GM12878 (cell line): ENCODE measurements around the gene SNCG. TPM values are rescaled to one million over a fixed set of nuclear protein-coding genes. Genes with fewer than 3 reads are reported as not detected.

ENCODE experiments used
- ATAC-seq: fragments of 200-7000 bp; cut with Tn5 transposase; 3 replicates; pipeline ENCODE4 v1.9.1; 2020; ENCODE audit warnings: mild to moderate bottlenecking, moderate library complexity
- BruUV-seq: library from RNA; stranded (reverse); fragments of 400-500 nt; replicated peaks from 2 replicates; lab custom pipeline; 2021; lab: Mats Ljungman, UMichigan
- CTCF ChIA-PET: fragments of 300-600 bp; sonication (Branson Sonifier 250); formaldehyde crosslinking; extraction: SDS; loops from one replicate; lab custom pipeline; 2021; ENCODE audit warnings: inconsistent platforms; lab: Yijun Ruan, JAX
- POLR2A ChIA-PET: fragments of 350-600 bp; formaldehyde crosslinking; extraction: SDS; loops from one replicate; lab custom pipeline; 2021; ENCODE audit warnings: inconsistent platforms; lab: Charles Lee
- RAD21 ChIA-PET: fragments of 300-600 bp; sonication (Branson Sonifier 250); formaldehyde crosslinking; loops from one replicate; lab custom pipeline; 2023; ENCODE audit warnings: antibody characterized with exemption; ENCODE audit not compliant: unreplicated experiment; lab: Charles Lee
- SMC1A ChIA-PET: fragments of 300-600 bp; sonication (Branson Sonifier 250); formaldehyde crosslinking; loops from one replicate; lab custom pipeline; 2023; ENCODE audit not compliant: unreplicated experiment, uncharacterized antibody; lab: Charles Lee
- DNase-seq: peaks from one replicate; pipeline ENCODE4 v3.0.0-alpha.2; 2011; ENCODE audit warnings: low read depth, low spot score
- FAIRE-seq: peaks from 3 replicates; lab custom pipeline; 2011; peaks lifted over from hg19 to GRCh38; lab: Jason Lieb, UNC
- H2AFZ ChIP-seq: 2 replicates; pipeline ENCODE4 v1.6.0; 2011; ENCODE audit warnings: low read depth, low read length, control low read depth; ENCODE audit not compliant: control insufficient read depth
- H3K27ac ChIP-seq: 2 replicates; pipeline ENCODE4 v1.5.1; 2011; ENCODE audit warnings: control low read depth; ENCODE audit not compliant: control insufficient read depth, insufficient read depth
- H3K27me3 ChIP-seq, 2 experiments: replicated peaks in 1 of 2; 2 replicates each; pipeline versions ENCODE4 v1.6.0 to v1.6.1; 2011; ENCODE audit warnings: low read length in 1 of 2; ENCODE audit not compliant: control insufficient read depth in 2 of 2, insufficient read depth in 2 of 2
- H3K36me3 ChIP-seq, 2 experiments: 2 replicates each; pipeline ENCODE4 v1.5.1; 2011; ENCODE audit warnings: low read length in 1 of 2; ENCODE audit not compliant: control insufficient read depth in 2 of 2, insufficient read depth in 2 of 2
- H3K4me1 ChIP-seq: 2 replicates; pipeline ENCODE4 v1.6.1; 2011; ENCODE audit warnings: mild to moderate bottlenecking, low read length, moderate library complexity, mixed read lengths; ENCODE audit not compliant: control insufficient read depth, insufficient read depth
- H3K4me2 ChIP-seq: 2 replicates; pipeline ENCODE4 v1.6.0; 2011; ENCODE audit warnings: control low read depth; ENCODE audit not compliant: control insufficient read depth, insufficient read depth
- H3K4me3 ChIP-seq: fragments of 200-600 bp; sonication (generic); 2 replicates; pipeline ENCODE4 v1.5.1; 2016
- H3K79me2 ChIP-seq: 2 replicates; pipeline ENCODE4 v1.6.0; 2011; ENCODE audit warnings: low read length; ENCODE audit not compliant: control insufficient read depth, insufficient read depth
- H3K9ac ChIP-seq: 2 replicates; pipeline ENCODE4 v1.8.0; 2011; ENCODE audit warnings: low read length, control low read depth, mixed read lengths; ENCODE audit not compliant: control insufficient read depth, insufficient read depth
- H3K9me3 ChIP-seq: replicated peaks from 3 replicates; pipeline ENCODE4 v1.5.1; 2011; ENCODE audit warnings: mild to moderate bottlenecking, low read length; ENCODE audit not compliant: control insufficient read depth, insufficient read depth
- H4K20me1 ChIP-seq: 2 replicates; pipeline ENCODE4 v1.6.0; 2011; ENCODE audit not compliant: control insufficient read depth, insufficient read depth
- CBX3 ChIP-seq: fragments of 200-600 bp; sonication (generic); IDR thresholded peaks from 2 replicates; pipeline ENCODE4 v1.6.1; 2016; ENCODE audit warnings: low read depth, borderline replicate concordance
- ETV6 ChIP-seq, 2 experiments: fragments of 450-650 bp in 1 of 2; IDR thresholded peaks in 1 of 2; conservative IDR thresholded peaks in 1 of 2; 2 replicates each; pipeline ENCODE4 v1.6.1; 2014; ENCODE audit warnings: antibody characterized with exemption in 1 of 2, borderline replicate concordance in 1 of 2, low read depth in 1 of 2, mild to moderate bottlenecking in 1 of 2, moderate library complexity in 1 of 2
- EZH2 ChIP-seq: IDR thresholded peaks from 2 replicates; pipeline ENCODE4 v1.6.1; 2012; ENCODE audit warnings: low read depth, mild to moderate bottlenecking, control low read depth, inconsistent platforms, low read length, borderline replicate concordance; ENCODE audit not compliant: control insufficient read depth
- FOS ChIP-seq: IDR thresholded peaks from 3 replicates; pipeline ENCODE4 v1.6.1; 2011; ENCODE audit warnings: borderline replicate concordance; ENCODE audit not compliant: insufficient read length; ENCODE audit errors: extremely low read depth
- LARP7 ChIP-seq: fragments of 450-650 bp; IDR thresholded peaks from 2 replicates; pipeline ENCODE4 v1.6.1; 2017; ENCODE audit warnings: mild to moderate bottlenecking
- NRF1 ChIP-seq: conservative IDR thresholded peaks from 2 replicates; pipeline ENCODE4 v1.6.1; 2011; ENCODE audit warnings: mild to moderate bottlenecking, low read depth, low read length, improper control_type of control experiment
- POLR2A ChIP-seq: IDR thresholded peaks from 2 replicates; pipeline ENCODE4 v1.6.1; 2011; ENCODE audit warnings: low read depth, mild to moderate bottlenecking, low read length
- RAD51 ChIP-seq: fragments of 450-650 bp; IDR thresholded peaks from 2 replicates; pipeline ENCODE4 v1.6.1; 2016; ENCODE audit warnings: moderate library complexity, mild to moderate bottlenecking, inconsistent platforms
- RCOR1 ChIP-seq: conservative IDR thresholded peaks from 2 replicates; pipeline ENCODE4 v1.6.1; 2012; ENCODE audit warnings: low read depth, low read length, improper control_type of control experiment
- SMARCA5 ChIP-seq: fragments of 450-650 bp; IDR thresholded peaks from 2 replicates; pipeline ENCODE4 v1.6.1; 2017; ENCODE audit warnings: mild to moderate bottlenecking
- SUZ12 ChIP-seq: fragments of 200-600 bp; sonication (generic); IDR thresholded peaks from one replicate; pipeline ENCODE4 v1.6.1; 2018; ENCODE audit warnings: antibody characterized with exemption, mild to moderate bottlenecking; ENCODE audit not compliant: unreplicated experiment
- TCF7 ChIP-seq: IDR thresholded peaks from 2 replicates; pipeline ENCODE4 v1.6.1; 2014; ENCODE audit warnings: antibody characterized with exemption, borderline replicate concordance
- WRNIP1 ChIP-seq: IDR thresholded peaks from 2 replicates; pipeline ENCODE4 v1.6.1; 2011; ENCODE audit warnings: low read depth, low read length, improper control_type of control experiment, borderline replicate concordance
- YBX1 ChIP-seq: fragments of 450-650 bp; IDR thresholded peaks from 2 replicates; pipeline ENCODE4 v1.6.1; 2016; ENCODE audit warnings: antibody characterized with exemption
- WGBS: methylation state at CpG from one replicate; pipeline ENCODE4 v1.1.6; 2016; ENCODE audit warnings: low lambda C conversion rate; ENCODE audit not compliant: insufficient replicate concordance, insufficient coverage; ENCODE audit errors: missing lambda C conversion rate; 5-methylcytosine and 5-hydroxymethylcytosine counted together
- in situ Hi-C: fragments of 300-500 bp; cut with MboI; formaldehyde crosslinking; loops from 9 replicates; pipeline ENCODE4 v1.14.3; 2018; ENCODE audit warnings: mixed read lengths
- intact Hi-C: fragments of 100-400 bp; cut with micrococcal nuclease; formaldehyde crosslinking; loops from one replicate; pipeline ENCODE4 v1.14.2; 2022; ENCODE audit not compliant: unreplicated experiment
- polyA plus RNA-seq, 11 experiments: library from polyadenylated mRNA; depleted of rRNA in 4 of 11; unstranded in 6 of 11; stranded (reverse) in 5 of 11; fragments of >200 nt; fragmentation: Nextera tagmentation in 4 of 11; fragmentation: Illumina TruSeq in 1 of 11; extraction: Ambion mirVana in 4 of 11; extraction: Trizol in 1 of 11; gene quantifications; 1 replicate in 1 of 11; 2 replicates in 10 of 11; pipeline versions ENCODE4 v1.2.1 to v1.2.3, GENCODE V29; 2011 to 2016; ENCODE audit warnings: inconsistent platforms in 2 of 11, missing spikeins in 2 of 11, low read depth in 1 of 11
- total RNA-seq, 4 experiments: library from RNA; depleted of rRNA in 3 of 4; stranded (reverse); fragments of >200 nt in 3 of 4; fragmentation: Illumina TruSeq in 1 of 4; extraction: Trizol in 1 of 4; gene quantifications; 2 replicates each; pipeline versions ENCODE4 v1.2.1 to v1.2.3, GENCODE V29; 2013 to 2021

The SNCG gene
- total and polyA plus RNA-seq, 10 of the 15 experiments (the other 5 are each of a cell fraction or from before 2014, with no cell fraction given), result 0.22 to 1.3 (median 0.42) TPM; not detected in 6

GRCh38 chr10:86963341-86963919 lies 5.0 kb downstream of the SNCG start:
- Histone ChIP-seq H3K9me3 (no peaks in the 10 kb centered on the region), H3K4me3 (no peak overlapping the region), H3K4me2 (no peak overlapping the region), H3K36me3 (no peaks in the 10 kb centered on the region), H3K9ac (no peak overlapping the region), H3K79me2 (no peaks in the 10 kb centered on the region), H4K20me1 (no peaks in the 10 kb centered on the region), H3K4me1 (peaks cover 48% of the 10 kb centered on the region), H3K27ac (no peak overlapping the region), H2AFZ (no peak overlapping the region), H3K27me3 (no peaks in the 10 kb centered on the region)
- BruUV-seq, result no TSS peak
- TF ChIP-seq EZH2, result no peak
- no peak for TF ChIP-seq TCF7
- TF ChIP-seq LARP7, result no peak
- TF ChIP-seq YBX1, result no peak
- no peak for TF ChIP-seq NRF1
- no peak for TF ChIP-seq SMARCA5
- no peak for TF ChIP-seq SUZ12
- no peak for TF ChIP-seq POLR2A
- TF ChIP-seq CBX3, result no peak
- TF ChIP-seq FOS, result no peak
- no peak for TF ChIP-seq ETV6 (conservative IDR thresholded peaks at IDR 0.05 in 1 of 2, IDR thresholded peaks at IDR 0.05 in 1 of 2; ENCODE audit: borderline replicate concordance in 1 of 2, low read depth in 1 of 2)
- no peak for TF ChIP-seq RCOR1
- no peak for TF ChIP-seq RAD51
- TF ChIP-seq WRNIP1, result no peak
- ChIA-PET CTCF (interaction anchor here (0.6 to 0.7 kb wide), 2 partner anchors 25 to 831 kb away, joined by 3 read pairs; no protein-coding TSS in a partner anchor), SMC1A (interaction anchor here (1.0 kb wide), 1 partner anchor 11 kb away, joined by 3 read pairs; no protein-coding TSS in a partner anchor), RAD21 (interaction anchor here (0.9 kb wide), 1 partner anchor 24 kb away, joined by 5 read pairs; no protein-coding TSS in a partner anchor), POLR2A (no interaction called here)
- intact Hi-C loops, result no loop called here
- ATAC-seq, result no peak
- no peak for DNase-seq
- WGBS, result 90% methylated on average over 12 of the region's 12 CpGs
- in situ Hi-C loops, result no loop called here
- FAIRE-seq, result no peak
